H1 (cell line): ENCODE results near the gene MACC1.

Experiments used
- CTCF ChIP-seq, 3 experiments: IDR thresholded peaks; 1 replicate in 2 of 3; 2 replicates in 1 of 3; pipeline versions ENCODE4 v1.5.1 to v1.6.1; 2011; ENCODE audit warnings: low read length in 3 of 3, mild to moderate bottlenecking in 3 of 3, inconsistent platforms in 2 of 3, low read depth in 1 of 3, moderate library complexity in 1 of 3; ENCODE audit not compliant: insufficient read depth in 1 of 3; ENCODE audit errors: control extremely low read depth in 1 of 3
- PHF8 ChIP-seq: fragments of 200-600 bp; sonication (generic); conservative IDR thresholded peaks from 2 replicates; pipeline ENCODE4 v1.7.1; 2012; ENCODE audit warnings: low read depth, mild to moderate bottlenecking, inconsistent platforms, low read length, moderate library complexity
- POLR2AphosphoS5 ChIP-seq: IDR thresholded peaks from 2 replicates; pipeline ENCODE4 v1.6.1; 2011; ENCODE audit warnings: low read depth, low read length
- TBP ChIP-seq: IDR thresholded peaks from 2 replicates; pipeline ENCODE4 v1.6.1; 2011; ENCODE audit warnings: low read depth, low read length, improper control_type of control experiment

GRCh38 chr7:20257212-20257611, 40.0 kb upstream of the MACC1 start:
- TF ChIP-seq PHF8 (no peak), TBP (no peak), CTCF (IDR thresholded peaks at IDR 0.05; ENCODE audit: control extremely low read depth in 1 of 3, insufficient read depth in 1 of 3, low read depth in 1 of 3, low read length in 3 of 3) (no peak), POLR2AphosphoS5 (no peak)
